ENCODE data around the gene CCDC39. TPM values are rescaled to one million over a fixed set of nuclear protein-coding genes. Genes with fewer than 3 reads are reported as not detected.

The CCDC39 gene
- polyA plus RNA-seq, 1 experiment, result not detected

- Histone ChIP-seq H3K4me3 (ENCODE audit: low read depth, low read length) (no peak overlapping the region), H3K9me3 (ENCODE audit: control insufficient read depth, insufficient read depth, low read length) (0 out of 2 replicates have a peak, but pooled peaks cover 2% of the 10 kb centered on the region), H3K27ac (ENCODE audit: low read depth, low read length) (no peak overlapping the region), H3K27me3 (ENCODE audit: control insufficient read depth, insufficient read depth, low read length) (no peaks in the 10 kb centered on the region)
- POLR2A ChIA-PET, result no interaction called here
- no peak for TF ChIP-seq CTCF (IDR thresholded peaks at IDR 0.05; ENCODE audit: low read depth, low read length)
- CTCF ChIA-PET, result interaction anchor here (0.6 kb wide), 1 partner anchor 188 kb away, joined by 3 read pairs; no protein-coding TSS in a partner anchor
- DNase-seq (ENCODE audit: low read depth, low spot score), result no peak
Observed at GRCh38 chr3:180564676-180565075, 114.6 kb downstream of the CCDC39 start.

Small RNA genes within 50 kb of the gene (small RNA-seq; reads per million reads assigned to genes)
- gene AC068298.1 (ENCODE audit: insufficient read length, low read depth) (not detected), gene RNU6-486P (ENCODE audit: insufficient read length, low read depth) (not detected)

Other genes with a start within 250 kb of the CCDC39 start
- gene TTC14, start 77.3 kb downstream of the CCDC39 start, polyA plus RNA-seq (2011; rRNA removed), result 29.3 and 48.6 TPM in 2 replicates
- gene FXR1, start 233.2 kb upstream of the CCDC39 start, polyA plus RNA-seq (2011; rRNA removed), result 163 and 205 TPM in 2 replicates

Measured in AG04450 (cell line).